Natural killer cell (primary cell): ENCODE measurements around the gene SLC66A3. TPM values are rescaled to one million over a fixed set of nuclear protein-coding genes. Genes with fewer than 3 reads are reported as not detected.

ENCODE experiments used
- ATAC-seq, 3 donors: fragments of 150-1000 bp in 2 of 3; fragments of 200-7000 bp in 1 of 3; cut with Tn5 transposase; 1 replicate in 1 of 3; 2 replicates in 2 of 3; pipeline ENCODE4 v1.10.0; 2021; ENCODE audit warnings: mild to moderate bottlenecking in 2 of 3, moderate library complexity in 2 of 3
- DNase-seq, 2 donors: peaks; one replicate each; pipeline versions ENCODE4 v3.0.0 to v3.0.0-alpha.2; 2013 to 2021; ENCODE audit warnings: mixed read lengths in 1 of 2
- H3K27ac ChIP-seq: one replicate; pipeline ENCODE4 v1.5.1; 2013; ENCODE audit warnings: mild to moderate bottlenecking, low read length
- H3K27me3 ChIP-seq: one replicate; pipeline ENCODE4 v1.6.1; 2013; ENCODE audit warnings: low read length; ENCODE audit not compliant: control insufficient read depth, insufficient read depth
- H3K36me3 ChIP-seq: one replicate; pipeline ENCODE4 v1.6.1; 2013; ENCODE audit warnings: low read length; ENCODE audit not compliant: control insufficient read depth, insufficient read depth
- H3K4me1 ChIP-seq: one replicate; pipeline ENCODE4 v1.6.1; 2013; ENCODE audit warnings: low read length; ENCODE audit not compliant: control insufficient read depth, insufficient read depth
- H3K4me3 ChIP-seq: one replicate; pipeline ENCODE4 v1.5.1; 2013; ENCODE audit warnings: low read length
- H3K9me3 ChIP-seq: one replicate; pipeline ENCODE4 v1.6.1; 2013; ENCODE audit warnings: low read length; ENCODE audit not compliant: control insufficient read depth, insufficient read depth
- H3K27ac Mint-ChIP-seq, 2 donors: one replicate each; pipeline ENCODE4 v1.8.0; 2022; ENCODE audit warnings: mild to moderate bottlenecking in 2 of 2, mixed read lengths in 2 of 2, moderate library complexity in 1 of 2
- H3K27me3 Mint-ChIP-seq, 2 donors: one replicate each; pipeline ENCODE4 v1.8.0; 2022; ENCODE audit warnings: low read depth in 2 of 2, mixed read lengths in 2 of 2
- H3K36me3 Mint-ChIP-seq: one replicate; pipeline ENCODE4 v1.8.0; 2022; ENCODE audit warnings: mixed read lengths
- H3K4me1 Mint-ChIP-seq, 2 donors: one replicate each; pipeline ENCODE4 v1.8.0; 2022; ENCODE audit warnings: mixed read lengths in 2 of 2
- H3K4me3 Mint-ChIP-seq: one replicate; pipeline ENCODE4 v1.8.0; 2022; ENCODE audit warnings: mild to moderate bottlenecking, moderate library complexity, mixed read lengths
- H3K9me3 Mint-ChIP-seq, 2 donors: one replicate each; pipeline ENCODE4 v1.8.0; 2022; ENCODE audit warnings: mixed read lengths in 2 of 2
- CTCF ChIP-seq: fragments of 200-600 bp; IDR thresholded peaks from one replicate; pipeline ENCODE4 v1.8.0; 2022; ENCODE audit warnings: antibody characterized with exemption
- WGBS: methylation state at CpG from one replicate; pipeline ENCODE4 v1.1.7; 2013; ENCODE audit warnings: missing lambda C conversion rate; ENCODE audit not compliant: insufficient coverage; 5-methylcytosine and 5-hydroxymethylcytosine counted together
- intact Hi-C: fragments of 100-400 bp; cut with micrococcal nuclease; formaldehyde crosslinking; loops from one replicate; pipeline ENCODE4 v1.14.2; 2022
- total RNA-seq, 4 donors: library from RNA; stranded (reverse); fragments of 120-200 nt in 1 of 4; gene quantifications; one replicate each; pipeline versions ENCODE4 v1.2.3 to v1.2.4, GENCODE V29; 2013 to 2022

SLC66A3 gene
- total RNA-seq = 10 to 100 TPM; 21.8 to 23.7 (median 22.5) TPM
- 30.3 TPM for total RNA-seq (2013)

DNA sequence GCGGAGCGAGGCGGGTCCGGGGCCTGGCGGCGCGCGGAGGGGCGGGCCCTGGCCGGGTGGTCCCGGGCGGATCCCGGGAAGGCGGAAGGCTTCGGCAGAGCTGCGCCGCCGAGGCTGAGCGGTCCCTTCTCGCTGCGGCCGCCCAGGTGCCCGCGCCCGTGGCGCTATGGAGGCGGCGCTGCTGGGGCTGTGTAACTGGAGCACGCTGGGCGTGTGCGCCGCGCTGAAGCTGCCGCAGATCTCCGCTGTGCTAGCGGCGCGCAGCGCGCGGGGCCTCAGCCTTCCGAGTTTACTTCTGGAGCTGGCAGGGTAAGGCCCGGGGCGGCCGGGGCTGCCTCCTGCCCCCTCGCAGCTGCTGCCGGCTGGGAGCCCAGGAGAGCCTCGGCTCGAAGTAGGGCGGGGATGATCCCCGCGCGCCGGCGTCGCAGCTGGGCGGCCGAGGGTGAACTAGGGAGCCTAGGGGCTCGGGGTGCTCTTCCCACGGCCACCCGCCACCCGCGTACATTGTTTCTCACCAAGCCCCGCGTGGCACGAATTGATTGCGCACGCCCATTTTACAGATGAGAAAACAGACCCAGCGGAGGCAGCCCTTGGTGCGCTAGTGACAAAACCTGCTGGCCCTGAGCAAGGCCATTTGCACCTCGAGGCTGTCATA lies at the start of gene SLC66A3:
TSS of gene SLC66A3 (plus strand) at position 87 of the 655 bp plus-strand sequence. CDS start at position 167, 80 bp downstream.
- Histone ChIP-seq H3K27ac (peak within 1 kb of the TSS; percentile 95), H3K4me1 (peaks cover 28% of the 10 kb centered on the region), H3K27me3 (no peaks in the 10 kb centered on the region), H3K9me3 (no peaks in the 10 kb centered on the region), H3K4me3 (peak within 1 kb of the TSS; percentile 70), H3K36me3 (no peaks in the 10 kb centered on the region)
- intact Hi-C loops = loop anchor here (2.0 to 10.0 kb wide), 3 partner anchors 23 to 312 kb away; partner anchors contain the start of genes E2F6 and ROCK2
- ATAC-seq (peak; percentile 69 to 80 (median 73)), DNase-seq (peak in 1 of 2 donors; percentile 92)
- no peak for TF ChIP-seq CTCF
- Mint-ChIP-seq H3K27me3 (no peaks in the 10 kb centered on the region), H3K4me3 (peak within 1 kb of the TSS; percentile 86), H3K36me3 (no peaks in the 10 kb centered on the region), H3K27ac (peak within 1 kb of the TSS; percentile 75 to 86), H3K4me1 (peaks cover 14 to 29% of the 10 kb centered on the region in 2 donors), H3K9me3 (no peaks in the 10 kb centered on the region)
- 1% methylated on average over 71 of the region's 71 CpGs for WGBS

- H3K9me3 Mint-ChIP-seq = peaks cover 4 to 6% of the 10 kb centered on the region in 2 donors
- H3K4me3 ChIP-seq = no peak overlapping the region
- H3K36me3 Mint-ChIP-seq = no peaks in the 10 kb centered on the region
- H3K9me3 ChIP-seq = no peaks in the 10 kb centered on the region
- 100% methylated on average over 2 of the region's 2 CpGs for WGBS
- H3K4me1 Mint-ChIP-seq = no peaks in the 10 kb centered on the region
- no peak for TF ChIP-seq CTCF
- H3K27ac ChIP-seq = no peak overlapping the region
- intact Hi-C loops = no loop called here
- no peak for DNase-seq
- H3K4me1 ChIP-seq = no peaks in the 10 kb centered on the region
- H3K27ac Mint-ChIP-seq = no peak overlapping the region
- no peak overlapping the region for H3K4me3 Mint-ChIP-seq
- H3K27me3 Mint-ChIP-seq = peaks cover 0 to 5% of the 10 kb centered on the region in 2 donors
- ATAC-seq = no peak
- H3K36me3 ChIP-seq = no peaks in the 10 kb centered on the region
- no peaks in the 10 kb centered on the region for H3K27me3 ChIP-seq
Measured at GRCh38 chr2:11109002-11109401, 46.3 kb upstream of the SLC66A3 start.

DNA sequence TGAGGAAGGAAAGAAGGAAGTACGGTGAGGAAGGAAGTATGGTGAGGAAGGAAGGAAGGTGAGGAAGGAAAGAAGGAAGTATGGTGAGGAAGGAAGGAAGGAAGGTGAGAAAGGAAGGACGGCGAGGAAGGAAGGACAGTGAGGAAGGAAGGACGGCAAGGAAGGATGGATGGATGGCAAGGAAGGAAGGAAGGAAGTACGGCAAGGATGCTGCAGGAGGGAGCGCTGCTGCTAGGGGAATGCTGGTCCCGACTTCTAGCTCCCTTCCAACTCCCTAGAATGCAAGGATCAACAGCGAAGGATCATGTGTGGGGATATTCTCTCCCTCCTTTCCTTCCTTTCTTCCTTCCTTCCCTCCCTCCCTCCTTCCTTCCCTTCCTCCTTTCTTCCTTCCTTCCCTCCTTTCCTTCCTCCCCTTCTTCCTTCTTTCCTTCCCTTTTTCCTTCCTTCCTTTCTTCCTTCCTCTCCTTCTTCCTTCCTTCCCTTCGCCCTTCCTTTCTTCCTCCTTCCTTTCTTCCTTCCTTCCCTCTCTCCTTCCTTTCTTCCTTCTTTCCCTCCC lies 42.3 kb upstream of the SLC66A3 start:
- H3K27ac Mint-ChIP-seq = no peak overlapping the region
- DNase-seq (no peak), ATAC-seq (no peak)
- Histone ChIP-seq H3K27me3 (no peaks in the 10 kb centered on the region), H3K9me3 (no peaks in the 10 kb centered on the region), H3K36me3 (no peaks in the 10 kb centered on the region), H3K4me3 (no peak overlapping the region), H3K27ac (no peak overlapping the region), H3K4me1 (no peaks in the 10 kb centered on the region)
- H3K4me1 Mint-ChIP-seq = no peaks in the 10 kb centered on the region
- peaks cover 4 to 6% of the 10 kb centered on the region in 2 donors for H3K9me3 Mint-ChIP-seq
- H3K4me3 Mint-ChIP-seq = no peak overlapping the region
- 92% methylated on average over 9 of the region's 9 CpGs for WGBS
- no peaks in the 10 kb centered on the region for H3K36me3 Mint-ChIP-seq
- no peak for TF ChIP-seq CTCF
- peaks cover 0 to 2% of the 10 kb centered on the region in 2 donors for H3K27me3 Mint-ChIP-seq
- intact Hi-C loops = no loop called here
